Tibial nerve (tissue), 4 donors: ENCODE data around the gene KIF13A.
"Not testable (repeated sequence)": the region's sequence is repeated elsewhere in the genome, so short reads cannot be mapped to it uniquely, and the experiment has no call there.

Source experiments
- EP300 ChIP-seq, 2 donors: sonication (generic); formaldehyde crosslinking; IDR thresholded peaks; one replicate each; pipeline ENCODE4 v1.6.1; 2017; ENCODE audit warnings: antibody characterized with exemption in 2 of 2, mild to moderate bottlenecking in 1 of 2
- POLR2A ChIP-seq, 2 donors: fragments of 450-650 bp; IDR thresholded peaks; one replicate each; pipeline ENCODE4 v1.6.1; 2017; ENCODE audit warnings: antibody characterized with exemption in 2 of 2, mild to moderate bottlenecking in 2 of 2, moderate library complexity in 2 of 2
- TF ChIP-seq, protein P1 (sequence below), 5 experiments: fragments of 200-600 bp in 3 of 5; fragments of 450-650 bp in 2 of 5; sonication (generic) in 3 of 5; IDR thresholded peaks; one replicate each; pipeline ENCODE4 v1.5.1; 2016 to 2019; ENCODE audit warnings: antibody characterized with exemption in 5 of 5, mild to moderate bottlenecking in 3 of 5, moderate library complexity in 2 of 5

DNA sequence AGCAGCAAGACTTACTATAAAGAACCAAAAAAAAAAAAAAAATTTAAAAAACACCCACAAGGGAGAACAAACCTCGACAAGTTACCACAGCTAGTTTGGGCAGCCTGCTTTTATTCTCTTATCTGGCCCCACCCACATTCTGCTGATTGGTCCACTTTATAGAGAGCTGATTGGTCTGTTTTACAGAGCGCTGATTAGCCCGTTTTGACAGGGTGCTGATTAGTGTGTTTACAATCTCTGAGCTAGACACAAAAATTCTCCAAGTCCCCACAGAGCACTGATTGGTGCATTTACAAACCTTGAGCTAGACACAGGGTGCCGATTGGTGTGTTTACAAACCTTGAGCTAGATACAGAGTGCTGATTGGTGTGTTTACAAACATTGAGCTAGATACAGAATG lies 31.7 kb upstream of the KIF13A start:
- TF ChIP-seq, protein P1, sequence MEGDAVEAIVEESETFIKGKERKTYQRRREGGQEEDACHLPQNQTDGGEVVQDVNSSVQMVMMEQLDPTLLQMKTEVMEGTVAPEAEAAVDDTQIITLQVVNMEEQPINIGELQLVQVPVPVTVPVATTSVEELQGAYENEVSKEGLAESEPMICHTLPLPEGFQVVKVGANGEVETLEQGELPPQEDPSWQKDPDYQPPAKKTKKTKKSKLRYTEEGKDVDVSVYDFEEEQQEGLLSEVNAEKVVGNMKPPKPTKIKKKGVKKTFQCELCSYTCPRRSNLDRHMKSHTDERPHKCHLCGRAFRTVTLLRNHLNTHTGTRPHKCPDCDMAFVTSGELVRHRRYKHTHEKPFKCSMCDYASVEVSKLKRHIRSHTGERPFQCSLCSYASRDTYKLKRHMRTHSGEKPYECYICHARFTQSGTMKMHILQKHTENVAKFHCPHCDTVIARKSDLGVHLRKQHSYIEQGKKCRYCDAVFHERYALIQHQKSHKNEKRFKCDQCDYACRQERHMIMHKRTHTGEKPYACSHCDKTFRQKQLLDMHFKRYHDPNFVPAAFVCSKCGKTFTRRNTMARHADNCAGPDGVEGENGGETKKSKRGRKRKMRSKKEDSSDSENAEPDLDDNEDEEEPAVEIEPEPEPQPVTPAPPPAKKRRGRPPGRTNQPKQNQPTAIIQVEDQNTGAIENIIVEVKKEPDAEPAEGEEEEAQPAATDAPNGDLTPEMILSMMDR (IDR thresholded peaks at IDR 0.05), result not testable (repeated sequence)
- TF ChIP-seq POLR2A, EP300 (IDR thresholded peaks at IDR 0.05): not testable (repeated sequence)
